DMS79 treated with DMSO at 0.1 percent for 48 hours (cell line): Measurements from ENCODE around the gene FAM163B.
A peak's percentile ranks its signal among the peaks of the same experiment; 100 is the strongest.

Experiments used
- DNase-seq: peaks from one replicate; lab custom pipeline; 2025; lab: John Stamatoyannopoulos, UW

The FAM163B gene

DNA sequence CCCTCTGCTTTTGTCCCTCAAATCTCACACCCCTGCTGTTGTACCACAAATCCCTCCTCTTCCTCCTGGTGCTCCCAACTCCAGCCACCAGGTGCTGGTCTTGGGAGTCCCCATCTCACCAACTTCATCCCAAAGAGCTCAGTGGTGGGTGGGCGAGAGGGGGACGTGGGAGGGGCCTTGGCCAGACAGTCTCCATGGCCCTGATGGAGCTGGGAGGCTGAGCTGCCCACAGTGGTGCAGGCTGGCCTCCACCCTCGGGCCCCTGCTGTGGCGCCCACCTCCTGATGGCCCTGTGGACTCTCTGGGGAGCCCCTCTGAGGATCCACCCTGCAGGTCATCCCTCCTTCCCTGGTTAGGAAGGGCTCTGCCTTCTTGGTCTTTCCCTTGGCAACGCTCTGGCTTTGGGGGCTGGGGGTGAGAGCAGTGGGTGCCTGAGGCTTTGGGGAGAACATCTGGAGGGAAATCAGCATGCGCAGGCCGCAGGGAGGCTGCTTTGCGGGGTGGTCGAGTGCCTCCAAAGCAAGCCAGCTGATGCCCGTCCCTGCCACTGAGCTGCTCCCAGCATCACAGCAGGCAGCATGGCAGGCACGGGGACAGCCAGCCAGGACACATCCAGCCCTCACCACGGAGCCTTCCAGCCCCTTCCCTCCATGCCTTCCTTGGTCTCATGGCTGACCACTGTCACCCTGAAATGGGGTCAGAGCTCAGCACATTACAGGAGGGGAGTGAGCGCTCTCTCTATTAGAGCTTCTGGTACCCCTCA is 7.6 kb upstream of the FAM163B start:
- DNase-seq = no peak

DNA sequence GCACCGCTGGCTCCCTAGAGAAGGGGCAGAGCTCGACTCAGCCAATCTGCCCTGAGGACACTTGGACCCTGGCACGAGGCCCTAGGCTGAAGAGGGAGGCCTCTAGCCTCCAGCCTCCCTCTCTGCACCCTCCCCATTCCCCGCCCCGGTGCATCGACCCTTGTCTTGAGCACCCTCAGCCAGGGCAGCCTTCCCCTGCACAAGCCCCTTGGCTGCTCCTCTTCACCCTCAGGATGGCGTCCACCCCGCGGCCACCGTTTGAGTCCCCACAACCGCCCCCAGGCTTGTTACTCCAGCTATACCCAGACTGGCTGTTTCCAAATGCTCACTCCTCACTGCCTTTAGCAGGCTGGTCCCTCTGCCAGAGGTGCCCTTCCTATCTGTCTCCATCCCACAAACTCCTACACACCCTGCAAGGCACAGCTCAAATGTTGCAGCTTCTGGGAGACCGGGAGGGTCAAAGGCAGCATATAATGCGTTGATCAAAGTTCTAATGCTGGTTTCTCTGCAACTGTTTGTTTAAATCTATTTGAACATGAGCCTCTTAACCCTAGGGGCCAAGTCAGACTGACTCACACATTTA is 6.5 kb upstream of the FAM163B start:
- DNase-seq = no peak

DNA sequence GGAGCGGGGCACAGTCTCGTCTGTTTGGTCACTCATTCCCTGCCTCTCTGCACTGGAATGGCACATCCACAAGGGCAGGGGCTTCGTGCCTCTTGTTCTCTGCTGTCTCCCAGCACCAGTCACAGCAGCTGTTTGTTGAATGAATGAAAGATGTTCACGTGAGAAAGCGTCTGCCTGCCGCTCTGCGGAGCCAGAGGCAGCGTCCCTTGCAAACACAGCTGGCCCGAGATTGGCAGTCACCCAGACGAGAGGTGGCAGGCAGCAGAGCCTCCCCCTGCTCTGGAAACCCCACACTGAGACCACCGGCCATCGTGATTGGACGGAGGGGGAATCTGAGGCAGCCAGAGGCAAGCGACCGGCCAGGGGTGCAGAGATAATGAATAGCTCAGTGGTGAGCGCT is 6.0 kb upstream of the FAM163B start:
- peak; percentile 46 for DNase-seq

DNA sequence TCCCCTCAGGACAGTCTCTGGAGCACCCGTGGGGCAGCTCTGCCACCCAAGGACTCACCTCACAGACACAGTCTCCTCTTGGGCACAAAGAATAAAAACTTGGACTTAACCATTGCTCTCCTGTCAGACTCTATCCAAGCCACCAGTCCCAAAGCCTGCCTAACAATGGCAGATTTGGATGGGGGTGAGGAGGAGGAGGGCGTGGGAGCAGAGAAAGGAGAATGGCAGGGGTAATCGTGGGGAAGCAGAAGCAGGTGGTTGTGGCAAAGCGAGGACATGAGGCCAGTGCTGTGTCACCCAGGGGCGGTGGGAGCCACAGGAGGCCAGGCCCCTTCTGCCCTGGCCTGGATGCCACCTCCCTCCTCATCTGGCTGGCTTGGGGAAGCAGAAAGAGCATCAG is 5.5 kb upstream of the FAM163B start:
- DNase-seq = no peak

DNA sequence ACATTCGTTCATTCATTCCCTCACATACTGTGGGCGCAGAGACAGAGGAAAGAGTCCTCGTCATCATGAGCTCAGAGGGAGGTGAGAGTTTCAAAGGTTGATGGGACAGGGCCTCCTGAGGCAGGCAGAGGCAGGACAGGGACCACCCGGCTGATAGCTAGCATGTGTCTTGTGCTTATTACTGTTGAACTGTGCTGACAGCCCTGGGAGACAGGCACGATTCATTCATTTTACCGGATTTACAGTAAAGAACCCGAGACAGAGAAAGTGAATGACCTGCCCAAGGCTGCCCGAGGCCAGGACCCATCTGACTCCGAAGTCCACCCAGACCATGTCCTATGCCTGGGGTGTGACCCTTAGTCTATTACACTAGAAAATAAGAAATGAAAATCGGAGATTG is 4.9 kb upstream of the FAM163B start:
- DNase-seq = no peak

DNA sequence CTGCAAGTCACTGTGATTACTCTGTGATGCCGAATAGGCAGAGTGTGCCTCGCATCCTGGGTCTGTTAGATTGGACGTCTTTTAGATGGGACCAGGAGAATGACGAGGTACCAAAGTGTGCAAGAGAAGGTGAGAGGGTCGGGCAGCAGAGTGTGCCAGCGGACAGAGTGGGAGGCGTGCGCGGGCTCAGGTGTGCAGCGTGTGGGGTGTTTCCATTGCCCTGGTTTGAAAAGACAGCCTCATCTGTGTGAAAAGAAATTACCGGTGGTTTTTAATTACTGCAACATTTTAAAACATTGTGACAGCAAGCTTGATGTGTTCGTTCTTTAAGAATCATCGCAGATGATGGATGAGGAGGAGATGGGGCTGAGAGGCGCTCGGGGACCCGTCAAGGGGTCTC is 4.2 kb upstream of the FAM163B start:
- DNase-seq = no peak

DNA sequence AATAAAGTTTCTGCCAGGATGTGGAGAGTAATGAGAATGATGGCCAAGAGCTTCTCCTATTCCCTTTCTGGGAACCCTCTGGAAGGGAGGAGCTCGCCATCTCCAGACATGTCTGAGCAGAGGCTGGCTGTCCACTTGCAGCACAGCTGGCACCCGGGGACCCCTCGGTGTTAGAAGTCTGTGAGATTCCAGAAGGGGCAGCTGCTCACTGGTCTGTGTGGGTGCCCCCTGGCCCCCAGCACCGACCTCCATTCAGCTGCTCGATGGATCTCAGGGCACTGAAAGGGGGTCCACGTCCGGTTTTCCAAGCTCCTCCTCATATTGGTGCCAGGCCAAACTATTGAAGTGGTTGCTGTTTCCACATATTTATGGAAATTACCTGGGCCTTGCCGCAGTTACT is 3.6 kb upstream of the FAM163B start:
- DNase-seq = peak; percentile 80

DNA sequence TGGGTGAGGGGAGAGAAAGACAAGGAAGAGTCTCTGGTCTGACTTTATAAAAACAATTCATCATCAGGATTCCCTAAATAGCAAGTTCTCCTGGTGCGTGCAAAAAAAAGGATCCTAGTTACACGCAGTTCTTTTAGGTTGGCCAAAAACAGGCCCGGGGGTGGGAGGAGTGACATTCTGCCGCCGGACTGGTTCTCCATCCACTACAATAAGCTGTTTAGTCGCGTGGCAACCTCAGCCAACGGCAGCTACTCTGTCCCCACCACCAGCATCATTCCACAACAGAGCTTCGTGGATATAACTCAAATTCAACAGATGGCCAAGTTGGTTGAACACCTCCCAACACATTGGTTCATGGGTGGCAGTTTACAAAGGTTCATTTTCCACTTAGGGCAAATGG is 2.9 kb upstream of the FAM163B start:
- DNase-seq = no peak

DNA sequence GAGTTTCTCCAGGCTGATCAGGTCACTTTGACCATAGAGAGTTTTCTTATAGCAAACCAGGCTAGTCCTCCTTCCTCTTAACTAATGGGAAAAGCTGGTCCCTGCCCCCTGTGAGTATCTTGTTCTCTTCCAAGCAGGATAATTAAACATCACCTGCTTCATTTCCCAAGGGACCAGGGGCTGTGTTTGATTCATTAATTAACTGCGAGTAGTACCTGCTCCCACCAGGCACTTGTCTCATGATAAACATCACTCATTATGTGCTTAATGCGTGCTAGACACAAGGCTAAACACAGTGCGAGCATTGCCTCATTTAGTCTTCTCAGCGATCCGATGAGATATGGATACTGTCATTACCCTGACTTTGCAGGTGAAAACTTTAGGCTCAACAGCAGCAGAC is 1.7 kb upstream of the FAM163B start:
- DNase-seq = peak; percentile 90

DNA sequence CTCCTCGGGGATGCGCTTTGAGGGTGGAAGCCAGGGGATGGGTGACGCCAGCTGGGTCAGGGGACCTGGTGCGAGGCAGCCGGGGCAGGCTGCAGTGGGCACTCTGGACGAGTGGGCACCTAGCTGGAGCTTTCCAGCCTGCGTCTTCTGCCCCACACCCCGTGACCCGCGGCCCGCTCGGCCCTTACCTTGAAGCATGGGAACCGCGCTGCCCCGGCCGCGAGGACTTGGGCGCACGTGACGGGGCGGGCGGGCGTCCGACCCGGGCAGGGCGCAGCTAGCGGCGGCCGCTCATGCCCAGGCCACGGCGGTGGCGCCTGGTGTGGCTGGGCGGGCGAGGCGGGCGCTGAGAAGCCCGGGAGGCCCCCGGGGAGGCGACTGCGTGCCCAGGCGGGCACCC is 300 bp downstream of the FAM163B start:
- no peak for DNase-seq

DNA sequence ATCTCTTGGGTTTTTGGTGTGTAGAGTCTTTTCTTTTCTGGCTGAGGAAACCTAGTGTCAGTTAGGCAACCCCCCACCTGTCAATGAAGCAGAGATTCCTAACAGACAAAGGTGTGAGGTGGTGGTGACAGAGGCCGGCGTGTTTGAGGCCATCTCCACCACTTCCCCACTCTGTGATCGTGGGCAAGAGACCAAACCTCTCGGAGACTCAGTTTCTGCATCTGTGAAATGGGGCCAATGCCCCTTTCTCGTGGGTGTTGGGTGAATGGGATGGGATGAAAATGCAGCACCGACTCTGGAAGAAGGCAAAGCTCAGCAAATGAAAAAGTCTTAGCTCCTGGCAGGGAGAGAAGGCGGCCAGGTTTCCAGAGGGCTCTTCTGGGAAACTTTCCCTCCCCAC is 807 bp downstream of the FAM163B start:
- DNase-seq = no peak

DNA sequence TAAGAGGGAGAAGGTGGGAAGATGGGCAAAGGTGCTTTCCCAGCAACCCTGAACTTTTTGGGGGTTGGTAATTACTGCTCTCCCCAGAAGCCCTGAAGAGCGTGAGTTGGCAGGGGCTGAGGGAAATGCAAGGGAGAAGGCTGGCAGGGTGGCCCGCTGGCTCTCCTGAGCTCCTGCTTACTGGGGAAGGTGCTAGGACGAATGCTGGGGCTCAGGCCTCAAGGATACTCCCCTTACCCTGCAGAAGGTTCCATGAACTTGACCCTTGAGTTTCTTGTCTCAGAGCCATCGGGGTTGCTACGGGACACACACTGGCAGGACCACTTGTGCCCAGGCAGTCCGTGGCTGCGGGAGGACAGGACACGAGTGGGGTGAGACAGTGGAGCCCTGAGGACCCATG is 1.2 kb downstream of the FAM163B start:
- DNase-seq = no peak

DNA sequence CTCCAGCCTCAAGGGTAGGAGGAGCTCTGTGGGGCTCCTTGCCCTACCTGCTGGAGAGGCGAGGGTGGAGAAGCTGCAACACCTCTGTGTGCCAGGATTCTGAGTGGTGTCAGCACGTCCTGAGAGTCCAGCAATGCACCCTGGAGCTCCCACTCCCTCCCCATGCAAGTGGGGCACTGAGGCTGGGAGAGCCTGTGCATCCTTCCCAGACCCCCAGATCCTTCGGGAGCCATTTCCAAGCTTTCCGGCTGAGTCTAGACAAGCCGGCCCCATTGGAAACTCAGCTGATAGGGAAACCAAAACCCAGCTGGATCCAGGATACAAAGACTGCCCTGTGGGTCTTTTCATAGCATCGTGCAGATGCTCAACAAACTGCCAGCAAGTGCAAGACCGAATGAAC is 1.8 kb downstream of the FAM163B start:
- no peak for DNase-seq

DNA sequence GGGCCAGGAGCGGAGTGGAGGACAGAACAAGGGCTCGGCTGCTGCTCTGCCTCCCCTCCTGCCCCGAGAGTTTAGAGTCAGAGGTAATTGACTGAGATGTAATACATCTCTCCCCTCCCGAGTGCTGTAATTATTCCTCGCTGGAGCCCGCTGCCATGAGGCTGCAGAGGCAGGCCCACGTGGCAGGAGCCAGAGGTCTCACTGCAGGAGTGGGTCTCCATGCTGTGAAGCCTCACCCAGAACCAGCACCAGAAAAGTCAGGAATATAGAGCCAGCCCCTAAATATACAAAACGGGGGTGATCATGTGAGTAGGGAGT is 2.5 kb downstream of the FAM163B start:
- peak; percentile 57 for DNase-seq

DNA sequence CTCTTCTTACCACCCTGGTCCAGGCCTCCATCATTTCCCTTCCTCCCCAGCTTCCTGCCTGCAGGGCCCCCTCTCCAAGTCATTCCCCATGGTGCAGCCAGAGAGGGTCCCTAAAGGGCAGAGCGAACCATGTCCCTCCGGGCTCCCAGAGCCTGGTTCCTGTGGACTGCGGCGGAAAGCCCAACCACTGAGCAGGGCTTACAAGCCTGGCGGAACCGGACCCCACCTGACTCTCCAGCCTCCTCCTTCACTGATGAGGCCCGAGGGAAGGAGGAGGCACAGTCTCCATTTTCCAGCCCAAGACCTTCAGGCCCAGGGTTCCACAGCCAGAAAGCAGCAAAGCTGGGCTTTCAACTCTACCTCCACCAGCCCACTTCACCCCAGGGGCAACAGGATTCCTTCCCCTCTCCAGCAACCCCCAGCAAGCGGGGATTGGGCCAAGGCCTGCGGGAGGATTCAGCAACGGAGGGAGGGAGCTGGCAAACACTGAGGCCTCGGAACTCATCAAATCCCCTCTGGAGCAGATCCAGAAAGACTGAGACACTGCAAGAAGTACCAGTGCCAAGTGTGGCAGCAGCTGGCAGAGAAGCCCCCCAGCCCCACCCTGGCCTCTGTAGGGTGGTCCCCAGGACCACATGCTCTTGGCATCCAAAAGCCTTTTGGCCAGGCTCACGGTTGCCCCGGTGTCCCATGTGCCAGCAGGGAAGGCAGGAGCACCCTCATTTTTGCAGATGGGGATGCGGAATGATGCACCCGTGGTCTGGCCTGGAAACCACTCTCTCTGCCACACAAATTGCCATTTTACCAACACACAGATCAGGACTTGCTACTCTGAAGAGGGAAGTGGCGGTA is 3.1 kb downstream of the FAM163B start:
- peak; percentile 20 for DNase-seq

DNA sequence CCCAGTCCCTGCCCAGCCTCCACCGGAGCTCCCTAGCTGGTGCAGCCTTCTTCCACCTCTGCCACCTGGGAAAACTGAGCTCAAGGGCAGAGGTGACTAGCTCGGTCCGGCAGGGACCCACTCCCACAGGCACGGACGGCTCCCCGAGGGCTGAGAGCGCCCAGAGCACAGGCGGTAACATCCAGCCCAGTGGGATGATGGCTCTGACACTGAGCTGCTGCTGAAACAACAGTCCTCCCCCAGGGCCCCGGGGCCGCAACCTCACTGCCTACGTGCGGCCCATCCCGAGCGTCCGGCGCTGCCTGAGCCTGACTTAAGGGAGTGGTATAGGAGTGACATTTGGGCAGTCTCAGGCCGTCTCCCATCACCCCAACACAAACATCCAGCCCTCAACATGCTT is 3.7 kb downstream of the FAM163B start:
- DNase-seq = no peak

DNA sequence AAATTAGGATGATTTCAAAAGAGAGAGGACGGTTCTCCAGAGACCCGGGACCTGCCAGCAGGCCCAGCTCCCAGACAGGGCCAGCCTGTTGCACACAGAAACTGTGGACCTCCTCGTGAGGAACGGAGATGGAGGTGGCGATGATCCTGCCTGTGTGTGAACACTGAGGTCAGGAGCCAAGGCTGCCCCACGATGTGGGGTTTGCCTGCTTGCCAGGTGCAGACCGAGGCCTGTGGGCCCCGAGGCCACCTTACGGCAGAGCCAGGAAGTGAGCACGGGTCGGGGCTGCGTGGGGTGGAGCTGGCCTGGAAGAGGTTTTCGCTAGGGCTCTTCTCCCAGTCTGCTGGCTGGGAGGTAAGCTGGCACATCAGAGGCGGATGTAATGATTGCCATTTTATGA is 4.3 kb downstream of the FAM163B start:
- no peak for DNase-seq

DNA sequence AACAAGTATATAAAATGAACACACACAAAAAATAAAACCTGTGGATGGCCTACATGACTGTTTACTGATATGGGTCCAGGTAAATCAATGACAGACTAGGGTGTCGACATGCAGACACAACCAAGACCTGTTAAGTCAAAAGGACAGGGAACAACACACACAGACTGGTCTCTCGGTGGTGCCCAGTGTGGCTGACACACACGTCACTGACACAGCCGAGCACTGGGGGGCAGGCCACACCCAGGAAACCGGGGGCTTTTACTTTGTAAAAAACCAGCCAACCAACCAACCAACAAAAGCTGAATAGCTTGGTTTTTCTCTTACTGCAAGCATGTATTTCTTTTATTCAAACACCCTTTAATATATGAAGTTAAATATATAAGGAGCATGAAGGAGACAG is 5.0 kb downstream of the FAM163B start:
- DNase-seq = no peak

DNA sequence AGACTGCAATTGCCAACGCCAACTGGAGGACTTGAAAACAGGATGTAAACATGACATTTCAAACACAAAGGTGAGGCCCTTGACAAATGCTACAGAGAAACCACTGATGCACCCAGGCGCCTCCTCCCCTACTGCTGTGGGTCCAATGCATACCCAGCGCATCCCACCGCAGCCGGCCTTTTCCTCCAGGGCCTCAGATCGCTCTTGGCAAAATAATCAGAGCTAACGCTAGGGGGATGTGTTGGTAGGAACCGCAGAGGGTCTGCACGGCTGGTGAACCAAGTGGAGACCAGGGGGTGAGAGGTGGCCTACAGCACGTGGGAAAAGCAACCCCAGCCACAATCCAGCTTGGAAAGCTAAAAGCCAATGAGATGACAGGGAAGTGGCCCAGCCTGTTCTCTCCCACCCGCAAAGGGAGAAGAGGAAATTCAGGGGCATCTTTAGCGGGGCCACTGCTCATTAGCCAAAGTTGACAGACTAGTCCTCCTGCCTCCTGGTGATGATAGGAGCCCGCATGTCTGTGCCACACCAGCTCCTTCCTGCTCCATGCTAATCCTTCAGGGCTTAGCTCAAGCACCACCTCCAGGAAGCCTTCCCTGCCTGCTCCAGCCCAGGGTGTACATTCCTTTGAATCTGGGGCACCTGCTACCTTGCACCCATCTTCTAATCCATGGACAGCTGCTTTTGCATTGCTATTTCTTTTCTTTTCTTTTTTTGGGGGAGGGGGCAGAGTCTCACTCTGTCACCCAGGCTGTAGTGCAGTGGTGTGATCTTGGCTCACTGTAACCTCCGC is 5.9 kb downstream of the FAM163B start:
- no peak for DNase-seq

DNA sequence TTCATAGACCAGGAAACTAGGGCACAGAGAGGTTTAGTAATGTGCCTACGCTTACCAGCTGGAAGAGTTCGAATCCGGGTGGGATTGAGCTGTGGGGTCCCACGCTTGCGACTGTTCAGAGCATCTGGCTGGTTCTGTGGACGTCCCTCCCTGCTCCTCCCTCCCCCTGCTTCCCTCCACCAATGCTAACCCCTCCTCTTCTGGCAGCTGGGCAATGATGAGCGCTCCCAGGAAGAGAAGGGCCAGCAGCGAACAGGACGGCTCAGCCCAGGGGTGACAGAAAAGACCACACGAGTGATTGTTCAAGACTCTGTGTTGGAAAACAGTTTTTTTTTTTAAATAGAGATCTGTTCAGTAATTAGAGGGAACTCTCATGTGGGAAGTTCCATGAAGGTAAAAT is 6.9 kb downstream of the FAM163B start:
- no peak for DNase-seq

DNA sequence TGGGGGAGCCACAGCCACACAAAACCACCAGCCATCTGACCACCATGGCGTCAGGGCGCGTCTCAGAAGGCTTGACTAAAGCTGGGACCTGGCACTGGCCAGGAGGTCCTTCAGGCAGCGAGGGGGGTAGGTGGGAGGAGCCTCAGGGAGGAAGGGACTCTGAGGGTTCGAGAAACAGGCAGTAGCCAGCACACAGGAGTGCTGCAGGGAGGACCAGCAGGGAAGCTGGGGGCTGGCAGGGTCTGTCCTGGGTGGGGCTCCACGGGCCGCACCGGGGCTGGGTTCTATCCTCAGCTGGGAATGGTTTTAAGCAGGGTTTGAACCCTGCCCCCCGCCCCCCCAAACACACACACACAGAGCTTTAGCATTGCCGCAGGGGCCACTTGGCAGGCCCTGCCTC is 7.4 kb downstream of the FAM163B start:
- DNase-seq = no peak

DNA sequence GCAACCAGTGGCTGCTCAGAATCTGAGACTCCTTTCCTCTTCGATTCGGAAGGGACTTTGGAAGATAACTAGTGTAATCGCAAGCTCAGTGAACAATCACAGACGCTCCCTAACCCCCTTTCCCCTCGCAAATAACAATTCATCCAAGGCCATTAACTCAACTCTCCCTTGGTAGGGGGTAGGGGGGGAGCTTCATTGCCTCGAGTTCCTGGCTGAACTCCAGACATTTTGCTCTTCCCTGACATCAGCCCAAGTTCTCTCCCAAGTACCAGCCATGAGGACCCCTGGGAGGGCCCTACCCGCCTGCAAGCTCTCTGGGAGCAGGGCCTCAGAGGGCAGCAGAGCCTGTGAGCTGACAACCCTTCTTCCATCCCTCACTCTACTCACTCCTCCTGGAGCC is 8.4 kb downstream of the FAM163B start:
- DNase-seq = peak; percentile 11
